CD4-positive, alpha-beta T cell treated with Interleukin-21 for 1 hour (primary cell): ENCODE results near the gene ZFP91.
A peak's percentile ranks its signal among the peaks of the same experiment; 100 is the strongest.

ENCODE experiments used
- DNase-seq: peaks from one replicate; pipeline ENCODE4 v3.0.0-alpha.2; 2020

ZFP91 gene

DNA sequence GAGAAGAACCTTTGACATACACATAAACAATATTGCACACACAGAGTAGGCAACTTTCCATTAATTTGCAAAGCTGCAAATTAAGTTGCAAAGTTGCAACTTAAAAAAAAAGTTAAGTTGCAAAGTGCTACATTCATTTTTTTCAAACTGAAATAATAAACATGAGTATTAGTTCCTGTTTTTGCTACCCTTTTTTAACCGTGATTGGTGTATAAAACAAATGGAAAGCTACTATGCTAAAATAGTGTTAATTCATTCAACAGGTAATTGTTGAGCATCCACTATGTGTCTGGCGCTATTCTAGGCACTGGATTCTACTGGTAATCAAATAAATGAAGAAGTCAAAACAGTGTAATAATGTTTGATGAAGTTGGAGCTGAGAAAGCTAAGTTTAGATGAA, 8.1 kb downstream of the ZFP91 start:
- DNase-seq: no peak

DNA sequence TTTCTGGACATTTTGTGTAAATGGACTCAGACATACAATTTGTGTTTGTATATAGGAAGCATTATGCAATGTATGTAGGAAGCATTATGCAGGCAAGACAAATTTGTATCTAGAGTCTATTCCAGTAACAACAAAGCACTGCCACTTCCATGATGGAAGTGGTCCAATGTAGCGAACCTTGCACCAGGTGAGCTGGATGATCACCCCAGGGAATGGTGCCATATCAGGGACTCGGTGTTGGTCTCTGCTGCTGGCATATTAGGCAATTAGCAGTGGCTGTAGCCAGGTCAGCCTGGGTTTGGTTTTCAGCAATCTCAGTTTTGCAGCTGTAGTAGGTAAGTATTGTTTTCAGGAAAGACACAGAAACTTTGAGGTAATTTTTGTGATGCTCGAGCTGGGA, 12.8 kb downstream of the ZFP91 start:
- DNase-seq: no peak

DNA sequence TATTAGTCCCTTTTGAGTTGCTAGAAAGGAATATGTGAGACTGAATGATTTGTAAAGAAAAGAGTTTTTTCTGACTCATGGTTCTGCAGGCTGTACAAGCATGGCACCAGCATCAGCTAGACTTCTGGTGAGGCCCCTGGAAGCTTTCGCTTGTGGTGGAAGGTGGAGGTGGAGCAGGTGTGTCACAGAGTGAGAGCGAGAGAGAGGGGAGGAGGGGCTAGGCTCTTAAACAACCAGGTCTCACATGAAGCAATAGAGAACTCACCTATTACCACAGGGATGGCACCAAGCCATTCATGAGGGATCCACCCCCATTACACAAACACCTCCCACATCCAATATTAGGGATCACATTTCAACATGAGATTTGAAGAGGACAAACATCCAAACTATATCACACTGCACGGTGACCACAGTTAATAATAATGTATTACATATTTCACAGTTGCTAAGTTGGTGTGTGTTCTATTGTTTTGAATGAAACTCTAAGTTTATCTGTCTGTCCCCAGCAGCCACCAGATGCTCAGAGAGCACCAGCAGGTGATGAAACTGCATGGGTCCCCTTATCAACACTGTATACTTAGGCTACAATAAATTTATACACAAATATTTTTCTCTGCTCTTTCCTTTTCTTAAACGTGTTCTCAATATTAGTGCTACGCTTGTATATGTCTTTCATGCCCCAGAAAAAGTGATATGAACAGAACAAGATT, 14.1 kb downstream of the ZFP91 start:
- DNase-seq: no peak

DNA sequence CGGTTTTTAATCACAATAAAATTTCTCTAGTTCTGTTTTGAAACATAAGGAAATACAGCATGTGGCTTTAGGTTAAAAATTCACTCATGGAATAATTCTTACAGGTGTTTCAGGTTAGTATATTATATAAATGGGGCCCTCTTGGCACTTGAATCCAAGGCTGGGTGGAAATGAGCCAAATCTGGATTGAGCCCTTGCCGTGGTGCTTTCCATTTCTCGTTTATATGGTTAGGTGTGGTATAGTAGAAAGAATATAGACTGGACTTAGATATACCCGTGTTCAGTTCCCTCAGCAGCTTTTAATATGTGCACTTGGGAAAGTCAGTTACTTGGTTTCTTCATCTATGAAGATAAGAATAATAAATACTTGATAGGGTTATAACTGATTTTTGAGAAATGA, 16.0 kb downstream of the ZFP91 start:
- no peak for DNase-seq

DNA sequence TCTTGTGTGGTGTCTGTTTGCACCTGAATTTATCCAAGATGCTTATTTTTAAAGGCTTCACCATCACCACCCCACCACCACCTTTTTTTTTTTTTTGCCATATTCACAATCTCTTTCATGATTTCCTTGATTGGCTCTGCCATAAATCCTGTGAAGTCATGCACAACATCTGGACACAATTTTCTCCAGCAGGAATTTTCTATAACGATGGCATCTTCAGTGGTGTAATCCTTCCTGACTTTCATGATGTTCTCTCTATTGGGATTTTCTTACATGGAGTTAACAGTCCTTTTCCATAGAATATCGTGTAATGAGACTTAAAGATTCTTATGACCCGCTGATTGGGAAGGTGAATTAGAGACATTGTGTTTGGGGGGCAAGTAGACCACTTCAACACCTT, 17.8 kb downstream of the ZFP91 start:
- no peak for DNase-seq

DNA sequence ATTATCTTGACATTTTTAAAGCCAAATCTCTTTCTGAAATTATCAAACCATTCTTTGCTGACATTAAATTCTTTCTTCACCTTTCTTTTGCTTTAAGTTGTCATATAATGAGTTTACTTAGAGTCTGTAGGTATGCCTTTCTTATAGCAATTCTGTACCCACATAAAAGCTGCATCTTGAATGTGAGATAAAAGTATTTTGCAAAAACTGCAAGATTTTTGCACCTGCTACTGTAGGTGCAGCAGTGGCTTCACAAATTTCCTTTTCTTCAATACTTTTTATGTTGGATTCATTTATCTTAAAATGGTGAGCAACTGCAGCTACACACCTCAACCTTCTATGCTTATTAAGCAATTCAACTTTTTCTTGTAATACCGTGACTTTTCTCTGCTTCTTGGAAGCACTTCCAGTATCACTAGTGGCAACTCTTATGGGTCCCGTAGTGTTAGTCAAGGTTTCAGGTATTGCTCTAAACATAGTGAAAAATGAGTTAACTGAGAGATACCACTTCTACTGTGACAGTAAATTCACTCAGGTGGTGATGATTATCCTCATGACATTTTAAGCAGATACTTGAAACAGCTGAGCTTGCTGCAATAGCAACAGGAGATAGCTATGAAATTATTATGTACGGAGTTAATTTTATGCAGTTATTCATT, 18.8 kb downstream of the ZFP91 start:
- DNase-seq: no peak

DNA sequence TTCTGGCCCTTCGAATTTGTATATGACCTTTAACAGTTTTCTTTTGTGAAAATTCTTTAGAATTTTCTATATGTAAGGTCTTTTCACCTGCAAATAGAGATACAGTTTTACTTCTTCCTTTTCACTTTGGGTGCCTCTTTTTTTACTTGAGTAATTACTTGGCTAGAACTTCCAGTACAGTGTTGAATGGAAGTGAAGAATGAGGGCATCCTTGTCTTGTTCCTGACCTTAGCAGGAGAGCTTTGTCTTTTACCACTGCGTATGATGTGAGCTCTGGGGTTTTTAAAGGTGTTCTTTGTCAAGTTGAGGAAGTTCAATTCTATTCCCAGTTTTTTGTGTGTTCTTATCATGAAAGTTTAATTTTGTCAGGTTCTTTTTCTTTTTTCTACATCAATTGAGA, 21.6 kb downstream of the ZFP91 start:
- no peak for DNase-seq

DNA sequence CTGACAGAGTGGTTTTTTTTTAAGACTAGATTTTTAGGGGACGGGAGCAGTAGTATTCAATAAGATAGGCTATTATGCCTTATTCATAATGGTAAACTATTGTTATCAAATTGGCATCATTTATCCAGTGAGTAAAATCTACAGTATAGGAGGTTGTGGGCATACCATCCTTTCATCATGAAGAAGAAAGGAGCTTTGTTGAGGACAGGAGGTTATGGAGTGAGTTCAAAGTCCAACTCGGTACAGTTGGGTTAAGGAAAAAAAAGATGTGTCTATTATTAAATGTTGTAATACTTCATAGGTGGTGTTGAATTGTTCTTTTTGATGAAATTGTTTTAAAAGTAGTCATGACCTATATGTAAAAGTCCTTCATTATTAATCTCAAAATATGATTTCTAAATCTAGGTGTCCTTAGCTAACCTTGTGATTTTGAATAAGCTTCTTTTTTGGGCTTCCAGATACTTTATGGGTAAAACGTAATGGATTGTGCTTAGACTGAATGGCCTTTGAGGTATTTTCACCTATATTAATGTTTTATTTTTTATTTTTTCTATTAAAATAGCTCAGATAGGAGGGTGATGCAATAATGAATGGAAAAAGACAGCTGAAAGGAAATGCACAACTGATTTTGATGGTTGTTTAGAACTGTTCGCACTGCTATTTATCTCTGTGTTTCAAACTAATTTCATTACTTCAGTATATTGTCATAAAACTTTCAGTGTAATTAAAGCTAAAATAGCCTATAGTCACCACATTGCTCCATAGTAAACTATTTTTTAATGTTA, 28.3 kb downstream of the ZFP91 start:
- DNase-seq: no peak

DNA sequence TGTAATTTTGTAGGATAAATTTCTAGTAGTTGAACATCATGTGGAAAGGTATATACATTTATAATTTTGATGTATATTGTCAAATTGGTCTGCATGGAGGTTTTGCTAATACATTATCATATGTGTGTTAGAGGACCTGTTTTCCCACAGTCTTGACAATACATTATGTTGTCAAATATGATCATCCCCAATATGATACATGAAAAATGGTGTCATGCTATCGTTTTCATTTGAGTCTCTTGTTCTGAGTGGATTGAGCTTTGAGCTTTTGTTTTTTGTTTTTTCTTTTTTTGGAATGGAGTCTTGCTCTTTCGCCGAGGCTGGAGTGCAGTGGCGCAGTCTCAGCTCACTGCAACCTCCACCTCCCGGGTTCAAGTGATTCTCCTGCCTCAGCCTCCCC, 29.5 kb downstream of the ZFP91 start:
- no peak for DNase-seq

DNA sequence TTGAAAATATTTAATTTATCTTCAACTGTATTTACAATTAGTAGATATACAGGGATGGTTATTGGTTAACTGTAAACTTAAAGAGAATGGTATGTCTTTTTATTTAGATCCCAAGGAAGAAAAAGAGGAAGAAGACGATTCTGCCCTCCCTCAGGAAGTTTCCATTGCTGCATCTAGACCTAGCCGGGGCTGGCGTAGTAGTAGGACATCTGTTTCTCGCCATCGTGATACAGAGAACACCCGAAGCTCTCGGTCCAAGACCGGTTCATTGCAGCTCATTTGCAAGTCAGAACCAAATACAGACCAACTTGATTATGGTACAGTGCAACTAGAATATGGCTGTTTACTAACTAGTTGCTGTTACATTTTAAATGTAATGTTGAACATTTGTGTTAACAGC, 30.9 kb downstream of the ZFP91 start:
- no peak for DNase-seq

DNA sequence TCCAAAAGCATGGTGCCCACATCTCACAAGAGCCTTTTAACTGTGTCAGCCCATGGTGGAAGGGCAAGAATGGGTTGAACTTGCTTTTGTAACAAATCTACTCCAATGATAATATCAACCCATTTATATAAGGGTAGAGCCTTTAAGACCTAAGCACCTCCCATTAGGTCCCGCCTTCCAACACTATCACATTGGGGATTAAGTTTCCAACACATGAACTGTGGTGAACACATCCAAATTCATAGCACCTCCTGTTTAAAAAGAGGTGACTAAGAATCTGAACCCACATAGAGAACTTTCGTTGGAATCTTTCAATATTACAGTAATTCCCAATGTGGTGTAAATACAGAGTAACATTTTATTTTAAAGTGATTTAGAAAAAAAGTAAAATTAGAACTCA, 34.4 kb downstream of the ZFP91 start:
- DNase-seq: no peak

DNA sequence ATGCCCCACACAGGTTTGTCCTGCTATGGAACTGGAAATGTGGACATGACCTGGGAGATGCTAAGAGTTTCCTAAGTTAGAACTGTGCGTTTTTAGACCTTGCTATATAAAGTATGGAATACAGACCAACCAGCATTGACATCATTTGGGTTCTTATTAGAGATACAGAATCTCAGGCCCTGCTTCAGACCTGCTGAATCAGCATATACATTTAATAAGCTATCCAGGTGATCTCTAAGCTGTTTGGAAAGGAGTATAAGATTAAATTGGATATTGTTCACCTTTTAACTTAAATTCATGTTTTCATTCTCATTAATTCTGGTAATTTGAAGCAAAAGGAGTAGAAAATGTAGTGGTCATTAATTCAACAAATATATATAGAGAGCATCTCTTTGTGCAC, 36.7 kb downstream of the ZFP91 start:
- no peak for DNase-seq

DNA sequence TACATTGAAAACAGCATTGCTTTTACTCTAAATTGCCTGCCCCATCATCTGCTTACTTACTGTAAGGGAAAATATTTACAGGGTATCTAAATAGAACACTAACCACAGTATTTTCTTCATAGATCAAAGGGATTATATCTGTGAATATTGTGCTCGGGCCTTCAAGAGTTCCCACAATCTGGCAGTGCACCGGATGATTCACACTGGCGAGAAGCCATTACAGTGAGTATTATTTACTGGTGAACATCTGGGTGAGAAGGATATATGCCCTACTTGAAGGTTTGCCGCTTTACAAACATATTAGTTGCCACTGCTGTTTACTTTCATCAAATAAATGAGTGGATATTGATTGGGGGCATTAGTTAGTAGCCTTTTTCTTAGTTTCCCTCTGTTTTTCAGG, 37.7 kb downstream of the ZFP91 start:
- DNase-seq: no peak

DNA sequence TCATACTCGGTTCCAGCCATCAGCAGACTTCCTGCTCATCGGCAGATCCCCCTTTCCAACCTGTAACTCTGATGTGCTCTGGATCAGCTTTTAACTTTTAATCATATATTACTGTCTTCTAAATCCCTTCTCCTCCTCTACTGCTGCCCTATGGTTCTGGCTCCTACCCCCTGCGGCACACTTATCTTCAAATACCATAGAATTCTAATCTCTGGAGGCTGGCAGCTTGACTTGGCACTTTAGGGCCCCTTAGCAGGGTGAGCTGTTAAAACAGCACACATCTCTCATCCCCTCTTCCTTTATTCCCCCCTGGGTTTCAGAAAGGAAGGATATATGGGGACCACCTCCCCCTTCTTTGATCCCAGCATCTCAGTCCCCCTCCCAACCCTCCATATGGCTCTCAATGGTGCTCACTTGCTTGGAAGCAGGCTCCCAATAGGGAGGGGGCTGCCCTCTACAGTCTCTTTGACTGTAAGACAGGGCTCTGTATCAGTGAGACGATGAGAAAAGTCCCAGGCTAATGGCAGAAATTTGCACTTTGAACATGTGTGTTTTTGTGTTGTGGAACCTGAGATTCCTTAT, 39.2 kb downstream of the ZFP91 start:
- DNase-seq: no peak

DNA sequence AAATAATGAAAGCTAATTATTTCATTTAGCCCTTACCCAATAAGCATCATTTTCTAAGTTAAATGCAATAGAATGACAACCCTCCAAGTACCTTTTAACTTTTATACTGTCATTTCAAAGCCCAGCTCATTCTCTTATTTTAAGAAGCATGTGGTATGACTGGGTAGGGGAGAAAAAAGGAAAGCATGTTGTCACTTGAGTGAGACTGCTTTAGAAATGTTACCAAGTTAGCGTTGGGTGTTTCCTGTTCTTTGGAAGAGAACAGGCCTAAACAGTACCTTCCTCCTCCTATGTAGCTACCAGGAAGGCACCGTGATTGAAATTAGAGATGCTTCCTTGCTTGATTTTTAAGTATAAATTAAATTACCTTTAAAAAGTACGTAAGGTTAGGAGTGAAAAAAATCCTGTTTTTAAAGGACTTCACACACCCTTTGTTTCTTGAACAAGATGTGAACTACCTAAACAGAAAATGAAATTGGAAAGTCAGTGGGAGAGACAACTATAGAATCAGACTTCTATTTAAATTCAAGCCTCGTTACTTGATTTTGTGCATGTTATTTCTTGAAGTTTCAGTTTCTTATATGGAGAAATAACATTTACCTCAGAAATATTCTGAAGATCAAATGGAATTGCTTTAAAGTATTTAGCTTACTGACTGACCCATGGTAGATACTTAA, 42.9 kb downstream of the ZFP91 start:
- DNase-seq: no peak

DNA sequence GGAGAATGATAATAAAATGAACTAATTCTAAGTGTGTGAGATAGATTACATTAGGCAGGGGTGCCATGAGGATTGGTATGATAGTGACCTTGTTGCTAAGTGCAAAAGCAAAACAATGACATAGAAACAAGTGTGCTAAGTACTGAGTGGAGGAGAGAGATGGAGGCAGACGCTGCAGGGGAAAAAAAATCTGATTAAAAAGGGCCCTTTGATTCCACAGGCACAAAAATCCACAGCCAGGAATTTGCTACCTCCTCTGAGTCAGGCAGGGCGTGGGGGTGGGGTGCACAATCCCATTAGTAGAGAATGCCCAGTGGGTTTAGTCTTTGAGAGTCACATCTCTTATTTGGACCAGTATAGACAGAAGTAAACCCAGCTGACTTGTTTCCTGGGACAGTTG, 43.5 kb downstream of the ZFP91 start, which contains the start of gene CNTF:
CNTF (plus strand) TSS at position 322 of the 400 bp plus-strand sequence. CDS start 88 bp downstream, outside the sequence.
- no peak for DNase-seq

DNA sequence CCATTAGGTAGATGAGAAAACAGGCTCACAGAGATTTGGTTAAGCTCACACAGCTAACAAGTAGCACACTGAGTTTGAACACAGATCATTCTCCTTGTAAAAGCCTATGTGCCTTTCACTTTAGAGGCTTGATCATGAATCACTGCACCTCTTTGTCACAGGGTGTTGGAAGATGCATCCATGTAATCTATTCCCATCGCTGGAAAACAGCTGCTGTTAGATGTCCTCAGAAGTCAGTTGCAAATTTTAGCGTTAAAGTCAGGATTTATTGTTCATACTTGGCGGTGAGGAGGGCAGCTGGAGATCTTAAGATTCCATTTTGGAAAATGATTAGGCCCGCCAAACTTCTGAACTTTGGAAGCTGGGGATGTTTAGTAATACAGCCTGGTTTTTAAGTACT, 46.2 kb downstream of the ZFP91 start:
- DNase-seq: no peak

DNA sequence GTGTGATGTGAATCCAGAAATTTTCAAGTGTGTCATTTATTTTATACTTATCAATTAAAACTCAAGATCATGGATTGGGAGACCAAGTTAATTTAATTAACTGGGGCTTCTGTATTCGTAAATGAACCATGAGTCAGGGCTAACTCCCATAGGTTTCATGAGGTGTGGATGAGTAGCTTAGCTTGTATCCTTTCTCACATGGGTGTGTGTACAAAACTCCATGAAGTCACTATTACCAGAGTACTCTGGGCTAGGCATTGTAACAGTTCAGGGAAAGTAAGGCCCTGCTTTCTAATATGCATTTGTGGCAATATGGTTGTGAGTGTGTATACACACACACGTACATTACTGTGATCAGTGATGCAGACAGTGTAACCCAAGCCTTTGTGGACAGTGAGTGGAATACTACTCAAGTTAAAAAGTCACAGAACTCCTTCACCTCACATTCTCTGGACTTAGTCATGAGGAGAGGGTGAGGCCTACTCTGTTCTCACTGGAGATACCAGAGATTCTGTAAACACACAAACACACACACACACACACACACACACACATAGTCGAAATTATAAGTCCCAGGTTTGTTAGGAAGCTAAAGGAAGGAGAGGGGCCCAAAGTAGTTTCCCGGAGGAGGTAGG, 47.1 kb downstream of the ZFP91 start:
- no peak for DNase-seq

DNA sequence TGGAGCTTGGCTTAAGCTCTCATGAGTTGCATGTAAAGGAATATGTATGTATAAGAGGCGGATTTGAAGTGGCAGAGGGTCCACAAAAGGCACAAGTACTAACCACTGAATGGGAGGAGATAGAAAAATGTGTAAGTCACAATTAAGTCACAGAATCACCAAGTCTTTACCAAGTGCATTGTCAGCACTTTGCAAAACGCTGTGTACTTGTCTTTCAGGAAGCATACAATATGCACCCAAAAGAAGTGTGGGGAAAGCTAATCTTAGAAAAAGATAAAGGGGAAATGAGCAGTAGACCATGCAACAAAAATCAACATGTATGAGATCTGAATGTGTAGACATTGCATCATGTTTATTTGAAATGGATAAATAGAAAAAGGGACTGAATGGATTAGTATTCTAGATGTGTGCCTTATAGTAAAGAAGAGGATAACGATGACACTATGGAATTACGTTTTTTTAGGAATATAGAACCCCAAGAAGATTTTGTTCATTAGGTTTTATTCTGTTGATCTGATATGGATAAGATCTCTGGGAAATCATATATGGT, 48.1 kb downstream of the ZFP91 start:
- no peak for DNase-seq

DNA sequence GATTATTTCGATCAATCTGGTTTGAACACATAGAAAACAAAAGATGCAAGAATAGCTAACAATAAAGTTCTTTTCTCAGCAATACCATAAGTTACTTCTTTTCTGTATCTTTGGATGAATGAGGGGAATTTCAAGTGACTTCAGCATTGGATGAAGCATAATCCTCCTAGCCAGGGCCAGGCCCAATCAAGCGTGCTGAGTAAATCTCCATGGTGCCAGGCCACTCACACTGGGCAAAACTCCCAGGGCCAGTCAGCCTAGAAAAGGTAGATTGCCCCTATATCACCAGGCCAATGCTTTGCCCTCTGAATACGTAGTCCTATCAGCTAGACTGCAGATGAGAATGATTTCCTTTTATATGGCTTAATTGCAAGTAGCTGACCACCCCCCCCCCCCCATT, 49.6 kb downstream of the ZFP91 start:
- no peak for DNase-seq

DNA sequence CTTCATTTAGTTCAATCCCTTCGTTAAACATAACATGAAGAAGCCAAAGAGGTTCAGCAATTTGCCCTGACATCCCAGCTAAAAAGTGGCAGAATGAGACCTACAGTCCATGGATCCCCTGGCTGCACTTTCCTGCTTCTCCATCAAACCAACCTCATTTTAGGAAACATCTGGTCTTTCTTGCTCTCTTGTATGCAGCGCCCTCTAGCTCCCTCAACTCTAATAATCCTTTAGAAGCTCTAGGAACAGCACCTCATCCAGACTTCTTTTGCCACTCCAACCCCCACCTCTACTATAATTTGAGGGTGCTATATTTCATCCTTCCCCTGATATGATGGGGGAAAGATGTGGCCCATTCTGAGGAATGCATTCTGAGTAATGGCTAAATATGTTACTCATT, 51.0 kb downstream of the ZFP91 start:
- DNase-seq: peak; percentile 42

DNA sequence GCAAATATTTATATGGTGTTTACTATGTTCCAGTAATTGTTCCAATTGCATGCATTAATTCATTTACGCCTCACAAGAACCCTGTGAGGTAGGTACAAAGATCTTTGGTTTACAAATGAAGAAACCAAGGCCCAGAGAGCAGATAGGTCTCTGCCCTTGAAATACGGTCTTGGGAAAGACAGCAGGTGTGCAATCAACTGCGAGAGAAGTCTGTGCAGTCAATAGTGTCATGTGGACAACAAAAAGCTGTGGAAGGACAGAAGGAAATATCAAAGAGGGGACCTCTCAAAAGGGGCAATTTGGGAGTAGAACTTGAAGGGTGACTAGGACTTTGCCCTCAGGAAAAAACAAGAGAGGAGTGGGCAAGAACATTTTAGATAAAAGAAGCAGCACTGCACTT, 52.5 kb downstream of the ZFP91 start:
- no peak for DNase-seq
